Articular chondrocyte of knee joint (primary cell): ENCODE results near the gene HPS1. TPM values are rescaled to one million over a fixed set of nuclear protein-coding genes. Genes with fewer than 3 reads are reported as not detected.

ENCODE experiments used
- small RNA-seq: library from RNA; depleted of rRNA; stranded (forward); fragments of <200 nt; gene quantifications from one replicate; pipeline ENCODE3, GENCODE V24; 2012
- total RNA-seq: library from RNA; depleted of rRNA; stranded (reverse); fragments of >200 nt; gene quantifications from 2 replicates; pipeline ENCODE4 v1.2.3, GENCODE V29; 2012

Gene HPS1
- 41.1 and 49.4 TPM in 2 replicates for total RNA-seq

GRCh38 chr10:98446661-98447221 is at the start of gene HPS1:
HPS1 (minus strand) TSS chr10:98446935; CDS start chr10:98443240, 3,695 bp downstream.

GRCh38 chr10:98414932-98415730 is 31.6 kb downstream of the HPS1 start, which contains the start of gene PYROXD2:
PYROXD2 (minus strand) TSS chr10:98415182; CDS start chr10:98415135, 47 bp downstream.

Small RNA genes within 50 kb of the gene (small RNA-seq; reads per million reads assigned to genes)
- 0.38 reads per million, percentile 3 among the genes with 10 or more reads in this experiment for gene MIR4685

Other genes with a start within 250 kb of the HPS1 start
- gene LOXL4, start 178.7 kb downstream of the HPS1 start, total RNA-seq: 13.7 and 32.8 TPM in 2 replicates
- gene PYROXD2, start 31.8 kb downstream of the HPS1 start, total RNA-seq: 7.8 and 11.5 TPM in 2 replicates